GM21447 (cell line): ENCODE measurements around the gene GABARAPL2.

ENCODE experiments used
- ATAC-seq: cut with Tn5 transposase; IDR thresholded peaks from one replicate; pipeline ENCODE4 v1.9.1; 2021; ENCODE audit not compliant: unreplicated experiment

The GABARAPL2 gene

DNA sequence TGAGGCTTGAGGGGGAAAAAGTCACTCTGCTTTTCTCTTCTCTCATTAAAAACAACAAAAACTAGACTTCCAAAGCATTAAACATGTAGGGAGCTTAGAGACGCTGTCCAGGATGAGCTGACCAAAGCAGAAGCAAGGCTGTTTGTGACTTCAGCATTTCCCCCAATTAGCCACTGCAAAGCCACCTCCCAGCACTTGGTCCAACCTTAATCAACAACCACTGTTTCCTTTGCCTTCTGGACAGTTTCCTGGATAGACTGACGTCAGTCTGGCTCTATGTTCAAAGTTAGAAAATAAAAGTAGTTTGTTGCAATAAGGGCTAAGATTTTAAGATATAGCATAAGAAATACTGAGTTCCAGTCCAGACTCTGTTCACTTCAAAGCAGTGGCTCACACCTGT is 13.2 kb upstream of the GABARAPL2 start:
- ATAC-seq, result no peak

DNA sequence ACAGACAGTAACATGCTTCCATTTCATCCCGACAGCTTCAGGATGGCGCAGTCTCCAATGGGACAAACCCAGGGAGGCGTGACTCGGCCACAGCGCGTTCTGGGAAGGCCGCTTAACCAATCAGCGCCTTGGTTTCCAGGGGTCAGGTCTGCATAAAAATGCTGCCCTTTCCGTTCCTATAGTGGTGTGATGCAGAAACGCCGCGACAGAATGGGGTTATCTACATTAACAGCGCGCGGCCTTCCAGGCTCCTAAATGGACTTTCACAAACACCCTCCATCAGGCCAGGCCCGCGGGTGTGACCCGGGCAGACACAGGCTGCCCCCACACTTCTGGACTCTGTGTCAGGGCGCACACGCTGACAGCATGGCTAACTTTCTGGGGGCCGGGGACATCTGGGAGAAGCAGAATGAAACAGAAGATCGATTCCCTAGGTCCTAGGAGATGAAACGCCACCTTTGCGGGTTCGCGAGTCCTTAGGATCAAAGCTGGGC is 10.9 kb upstream of the GABARAPL2 start:
- ATAC-seq, result peak; percentile 37

DNA sequence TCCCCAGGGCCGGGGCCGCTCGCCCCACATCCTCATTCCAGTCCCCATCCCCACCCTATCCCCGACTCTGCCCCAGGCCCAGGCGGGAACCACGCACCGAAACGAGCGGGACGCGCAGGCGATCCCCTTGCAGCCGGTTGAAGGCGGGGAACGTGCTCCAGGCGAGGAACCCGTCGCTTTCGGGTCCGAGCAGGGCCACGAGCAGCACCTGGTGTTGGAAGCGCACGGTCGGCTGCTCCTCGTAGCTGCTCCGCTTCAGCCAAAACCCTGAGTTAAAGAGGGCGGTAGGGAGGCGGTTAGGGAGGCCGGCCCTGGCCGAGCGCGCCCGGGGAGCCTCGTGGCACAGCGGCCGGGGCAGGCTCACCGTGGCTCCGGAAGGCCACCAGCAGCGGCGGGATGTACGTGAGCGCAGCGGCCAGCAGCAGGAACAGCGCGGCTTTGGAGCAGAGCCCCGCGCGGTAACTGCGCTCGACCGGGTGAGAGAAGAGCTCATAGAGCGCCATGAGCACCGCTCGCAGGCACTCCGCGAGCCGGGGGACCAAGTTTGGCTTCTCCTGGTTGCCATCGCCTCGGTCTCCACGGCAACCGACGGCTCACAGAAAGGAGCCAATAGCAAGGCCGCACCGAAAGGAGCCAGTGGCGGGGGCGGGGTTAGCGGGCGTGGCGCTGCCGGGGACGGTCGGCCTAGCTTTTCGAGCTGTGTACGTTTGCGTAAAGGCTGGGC is 10.3 kb upstream of the GABARAPL2 start, which contains the start of gene TMEM231:
Gene TMEM231 (minus strand): TSS at position 546 of the 724 bp plus-strand sequence. CDS start 43 bp downstream, at position 503.
- peak; percentile 96 for ATAC-seq

DNA sequence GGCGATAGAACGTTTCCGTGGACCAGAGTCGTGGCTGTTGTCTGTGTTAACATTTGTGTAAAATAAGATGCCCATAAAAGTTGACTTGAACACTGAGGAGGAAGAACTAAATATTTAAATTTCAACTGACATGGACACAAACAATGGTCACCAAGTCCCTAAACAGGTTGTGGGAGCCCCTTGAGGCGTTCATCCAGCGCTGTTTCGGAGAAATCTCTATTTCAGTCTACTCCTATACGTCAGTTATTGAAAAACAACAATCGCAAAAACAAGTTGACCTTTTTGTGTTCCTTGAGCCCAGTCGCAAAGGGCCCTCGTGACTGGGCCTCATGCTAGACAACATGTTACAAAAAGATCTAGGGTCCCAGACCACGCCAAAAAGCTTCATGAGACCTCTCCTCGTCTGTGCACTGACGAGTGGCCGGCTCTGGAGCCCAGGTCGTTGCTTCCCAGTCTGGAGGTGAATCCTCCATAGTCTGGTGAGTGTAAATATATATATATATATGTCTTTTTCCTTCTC is 9.7 kb upstream of the GABARAPL2 start:
- ATAC-seq, result no peak

DNA sequence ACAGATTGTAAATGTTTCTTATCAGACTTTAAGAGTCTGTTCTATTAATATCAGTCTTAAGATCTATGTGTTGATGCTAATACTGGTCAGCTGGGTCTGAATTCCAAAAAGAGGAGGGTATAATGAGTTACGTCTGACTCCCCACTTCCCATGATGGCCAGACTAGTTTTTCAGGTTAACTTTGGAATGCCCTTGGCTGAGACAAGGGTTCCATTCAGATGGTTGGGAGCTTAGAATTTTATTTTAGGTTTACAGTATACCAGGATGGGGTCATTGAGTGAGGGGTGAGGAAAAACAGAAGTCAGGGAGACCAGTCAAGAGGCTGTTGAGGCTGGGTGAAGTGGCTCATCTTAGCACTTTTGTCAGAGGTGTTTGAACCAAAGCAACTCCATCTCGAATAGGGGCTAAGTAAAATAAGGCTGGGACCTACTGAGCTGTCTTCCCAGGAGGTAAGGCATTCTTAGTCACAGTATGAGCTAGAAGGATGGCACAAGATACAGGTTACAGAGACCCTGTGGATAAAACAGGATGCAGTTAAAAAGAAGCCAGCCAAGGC is 7.3 kb upstream of the GABARAPL2 start:
- ATAC-seq, result no peak

DNA sequence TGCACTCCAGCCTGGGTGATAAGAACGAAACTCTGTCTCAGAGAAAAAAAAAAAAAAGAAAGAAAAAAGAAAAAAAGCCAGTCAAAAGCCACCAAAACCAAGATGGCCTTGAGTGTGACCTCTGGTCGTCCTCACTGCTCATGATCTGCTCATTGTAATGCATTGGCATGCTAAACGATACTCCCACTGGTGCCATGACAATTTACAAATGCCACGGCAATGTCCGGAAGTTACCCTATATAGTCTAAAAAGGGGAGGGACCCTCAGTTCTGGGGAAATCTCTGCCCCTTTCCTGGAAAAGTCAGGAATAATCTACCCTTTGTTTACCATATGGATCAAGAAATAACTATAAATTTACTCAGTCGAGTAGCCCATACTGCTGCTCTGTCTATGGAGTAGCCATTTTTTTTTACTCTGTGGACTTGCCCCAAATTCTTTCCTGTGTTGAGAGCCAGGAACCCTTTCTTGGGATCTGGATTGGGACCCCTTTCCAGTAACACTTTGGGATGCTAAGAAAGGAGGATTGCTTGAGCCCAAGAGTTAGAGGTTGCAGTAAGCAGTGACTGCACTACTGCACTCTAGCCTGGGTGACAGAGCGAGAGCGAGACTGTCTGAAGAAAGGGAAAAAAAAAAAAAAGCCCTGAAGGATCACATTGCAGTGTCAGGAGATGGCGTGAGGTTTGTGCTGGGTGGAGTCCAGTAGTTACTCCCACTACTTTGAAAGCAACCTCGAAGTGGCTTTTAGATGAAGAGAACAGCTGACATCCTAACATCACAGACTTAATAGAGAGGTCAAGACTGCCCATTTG is 6.4 kb upstream of the GABARAPL2 start:
- no peak for ATAC-seq

DNA sequence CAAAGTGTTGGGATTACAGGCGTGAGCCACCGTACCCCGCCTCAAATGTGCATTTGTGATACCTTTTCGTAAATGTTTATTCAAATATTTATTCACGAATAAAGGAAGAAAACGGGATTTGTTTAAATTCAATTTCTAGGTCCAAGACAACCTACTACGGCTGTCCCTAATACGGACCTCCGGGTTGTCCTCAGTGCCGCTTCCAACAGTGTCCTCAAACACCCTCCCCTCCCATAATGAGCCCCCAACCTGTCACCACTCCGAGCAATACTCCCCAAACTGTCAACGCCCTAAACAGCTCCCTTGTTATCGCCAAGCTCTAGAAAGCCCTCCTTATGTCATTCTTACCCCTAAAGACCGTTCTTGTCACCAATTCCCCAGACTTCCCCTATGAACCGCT is 539 bp upstream of the GABARAPL2 start:
- ATAC-seq, result peak; percentile 15

DNA sequence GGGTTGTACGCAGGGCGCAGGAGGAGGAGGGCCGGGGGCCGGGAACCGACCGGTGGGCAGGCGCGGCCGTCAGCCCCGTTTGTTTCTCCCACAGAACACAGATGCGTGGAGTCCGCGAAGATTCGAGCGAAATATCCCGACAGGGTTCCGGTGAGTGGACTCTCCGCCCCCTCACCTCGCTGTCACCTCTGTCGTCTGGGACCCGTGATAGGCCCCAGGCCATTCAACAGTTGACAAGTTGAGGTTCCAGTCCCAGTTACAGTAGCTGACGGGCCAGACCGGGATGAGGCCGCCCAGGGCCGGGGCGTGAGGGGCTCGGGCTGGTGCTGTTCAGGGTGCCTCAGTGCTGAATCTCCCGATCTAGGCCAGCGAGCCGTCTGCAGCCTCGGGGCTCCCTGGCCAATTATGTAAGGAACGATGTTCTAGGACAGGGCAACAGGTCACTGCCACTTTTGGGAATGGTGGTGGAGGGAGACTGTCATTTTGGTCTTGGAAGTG is 628 bp downstream of the GABARAPL2 start:
- ATAC-seq, result no peak

DNA sequence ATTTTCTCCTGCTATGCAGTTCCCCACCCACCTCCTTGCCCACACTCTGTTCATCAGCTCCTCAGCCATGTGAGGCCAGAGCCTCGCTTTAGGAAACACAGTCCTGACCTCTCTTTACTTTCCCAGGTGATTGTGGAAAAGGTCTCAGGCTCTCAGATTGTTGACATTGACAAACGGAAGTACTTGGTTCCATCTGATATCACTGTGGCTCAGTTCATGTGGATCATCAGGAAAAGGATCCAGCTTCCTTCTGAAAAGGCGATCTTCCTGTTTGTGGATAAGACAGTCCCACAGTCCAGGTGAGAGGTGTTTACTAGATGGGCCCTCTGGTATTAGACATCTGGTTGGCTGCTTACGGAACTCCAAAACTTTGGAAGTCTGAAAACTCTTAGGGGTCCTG is 1.7 kb downstream of the GABARAPL2 start:
- no peak for ATAC-seq

DNA sequence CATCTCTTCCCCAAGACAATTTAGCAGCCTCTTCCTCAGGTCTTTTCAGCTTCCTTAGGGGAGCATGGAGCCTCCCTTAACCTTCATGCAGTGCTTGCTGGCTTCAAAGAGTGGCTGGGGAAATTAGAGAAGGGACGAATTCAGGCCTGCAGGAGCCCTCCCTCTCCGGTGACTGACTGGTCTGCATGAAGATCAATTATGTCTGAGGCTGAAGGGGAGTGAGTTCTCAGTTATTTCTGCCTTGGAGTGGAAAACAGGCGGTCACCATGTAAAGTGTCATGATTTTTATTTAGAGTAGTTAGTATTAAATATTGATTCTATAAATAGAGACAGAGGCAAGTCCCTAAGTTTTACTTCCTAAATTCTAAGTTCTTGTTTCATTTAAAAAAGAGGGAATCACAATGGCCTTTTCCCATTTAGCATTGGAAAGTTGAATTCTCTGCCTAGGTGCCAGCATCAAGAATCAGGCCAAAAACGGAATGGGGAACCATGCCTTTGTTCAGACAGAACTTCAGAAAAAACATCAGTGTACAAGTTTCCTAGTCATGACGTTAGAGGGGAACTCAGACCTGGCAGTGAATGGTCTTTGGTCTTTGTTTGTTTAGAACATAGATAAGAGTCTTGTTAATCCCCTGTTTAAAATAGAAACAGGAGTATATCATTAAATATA is 4.4 kb downstream of the GABARAPL2 start:
- no peak for ATAC-seq

DNA sequence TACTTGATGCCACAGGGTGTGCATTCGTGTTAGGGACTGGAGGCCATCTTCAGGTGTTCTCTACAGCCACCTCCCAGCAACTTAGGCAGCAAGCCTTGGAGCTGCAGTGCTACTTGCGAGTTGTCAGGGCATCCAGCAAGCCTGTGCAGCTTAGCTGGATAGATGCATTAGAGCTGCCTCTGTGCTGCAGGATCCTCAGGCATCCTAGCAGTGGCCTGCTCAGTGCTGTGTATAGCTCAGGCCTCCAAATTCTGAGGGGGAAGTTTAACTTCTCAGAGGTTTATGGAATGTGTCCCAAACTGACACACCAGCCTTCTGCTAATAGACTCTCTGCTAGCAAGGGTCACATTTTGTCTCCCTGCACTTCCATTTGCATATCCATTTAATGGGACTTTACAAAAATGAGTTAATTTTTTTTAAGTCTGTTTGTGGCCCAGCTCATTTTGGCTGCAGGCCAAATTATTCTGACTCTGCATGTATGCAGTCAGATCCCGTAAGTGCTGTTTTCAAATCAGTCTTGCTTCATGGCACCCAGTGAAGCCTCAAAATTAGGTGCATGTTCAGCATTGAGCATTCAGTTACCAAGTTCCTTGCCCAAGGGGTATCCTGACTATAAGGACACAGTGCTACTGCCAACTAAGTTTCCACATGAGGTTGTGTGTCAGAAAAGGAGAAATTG is 6.8 kb downstream of the GABARAPL2 start:
- ATAC-seq, result no peak

DNA sequence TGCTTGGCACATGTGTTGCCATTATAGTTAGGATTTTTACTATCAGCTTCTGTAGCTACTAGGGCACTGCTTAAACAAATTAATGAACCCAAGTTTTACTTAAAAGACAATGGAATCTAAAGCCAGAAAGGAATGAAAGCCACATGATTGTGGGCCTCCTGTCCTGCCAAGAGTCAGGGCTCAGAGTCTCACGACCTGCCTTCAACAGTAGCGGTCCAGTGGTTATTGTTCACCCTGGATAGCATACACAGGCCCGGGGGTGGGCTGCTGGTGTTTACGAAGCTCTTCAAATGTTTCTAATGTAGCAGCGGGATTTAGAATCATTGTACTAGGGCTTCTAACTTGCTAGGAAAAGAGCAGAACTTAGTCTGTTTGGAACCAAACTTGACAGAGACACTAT is 7.8 kb downstream of the GABARAPL2 start:
- no peak for ATAC-seq

DNA sequence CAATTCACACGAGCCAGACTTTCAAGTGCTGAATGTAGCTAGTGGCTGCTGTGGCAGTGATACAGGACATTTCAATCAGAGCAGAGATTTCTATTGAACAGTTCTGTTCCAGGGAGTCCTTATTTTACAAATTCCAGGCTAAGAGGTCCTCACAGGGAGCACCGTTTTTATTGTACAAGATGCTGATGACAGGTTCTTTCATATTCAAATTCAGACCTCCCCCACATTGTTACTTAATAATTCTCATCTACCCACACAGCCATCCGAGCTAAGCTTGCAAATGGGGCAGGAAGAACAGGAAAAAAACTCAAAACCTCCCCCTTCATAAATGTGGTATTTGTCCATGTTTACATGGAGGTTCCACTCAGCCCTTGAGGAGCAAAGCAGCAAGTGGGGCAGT is 9.8 kb downstream of the GABARAPL2 start:
- no peak for ATAC-seq

DNA sequence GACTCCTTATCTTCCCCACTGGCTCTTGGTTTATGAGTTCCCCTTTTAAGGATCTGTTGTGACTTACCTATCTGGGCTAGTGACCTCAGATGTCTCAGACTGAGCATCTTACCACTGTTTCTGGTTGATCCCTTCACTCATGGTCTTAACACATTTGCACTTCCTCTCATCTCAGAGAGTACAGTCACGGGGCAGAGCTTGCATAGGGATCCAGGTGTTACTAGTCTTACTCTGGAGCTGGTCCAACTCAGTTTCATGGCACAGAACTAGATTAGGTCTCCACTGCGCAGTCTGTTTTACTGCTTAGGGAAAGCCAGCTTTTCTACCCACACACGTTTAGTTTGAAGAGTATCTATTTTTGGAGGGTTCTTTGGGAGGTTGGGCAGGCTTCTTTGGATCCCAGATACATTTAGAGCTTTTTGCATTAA is 10.2 kb downstream of the GABARAPL2 start:
- peak; percentile 64 for ATAC-seq

DNA sequence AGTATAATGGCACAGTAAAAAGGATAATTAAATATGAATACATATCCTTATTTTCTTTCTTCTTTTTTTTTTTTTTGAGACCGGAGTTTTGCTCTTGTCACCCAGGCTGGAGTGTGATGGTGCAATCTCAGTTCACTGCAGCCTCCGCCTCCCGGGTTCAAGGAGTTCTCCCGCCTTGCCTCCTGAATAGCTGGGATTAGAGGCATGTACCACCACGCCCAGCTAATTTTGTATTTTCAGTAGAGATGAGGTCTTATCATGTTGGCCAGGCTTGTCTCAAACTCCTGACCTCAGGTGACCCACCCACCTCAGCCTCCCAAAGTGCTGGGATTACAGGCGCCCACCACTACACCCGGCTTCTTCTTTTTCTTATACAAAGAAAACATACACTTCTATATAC is 12.0 kb downstream of the GABARAPL2 start:
- ATAC-seq, result no peak

DNA sequence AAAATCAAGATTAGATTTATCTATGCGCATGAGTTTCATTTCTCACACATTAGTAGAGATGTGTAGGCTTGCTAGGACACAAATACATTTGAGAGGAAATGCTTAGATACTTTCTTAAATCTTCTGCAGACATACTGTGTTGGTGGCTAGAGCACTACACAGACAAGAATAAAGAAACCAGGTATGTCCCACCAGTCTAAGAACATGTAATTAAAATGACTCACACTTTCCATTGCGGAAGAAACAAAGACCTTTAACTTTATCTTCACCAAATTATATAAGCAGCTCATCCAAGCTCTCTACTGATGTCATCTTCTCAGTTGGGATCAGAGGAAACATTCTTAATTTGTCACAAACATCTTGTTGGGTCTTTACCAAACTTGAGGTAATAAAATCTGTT is 12.5 kb downstream of the GABARAPL2 start:
- no peak for ATAC-seq

DNA sequence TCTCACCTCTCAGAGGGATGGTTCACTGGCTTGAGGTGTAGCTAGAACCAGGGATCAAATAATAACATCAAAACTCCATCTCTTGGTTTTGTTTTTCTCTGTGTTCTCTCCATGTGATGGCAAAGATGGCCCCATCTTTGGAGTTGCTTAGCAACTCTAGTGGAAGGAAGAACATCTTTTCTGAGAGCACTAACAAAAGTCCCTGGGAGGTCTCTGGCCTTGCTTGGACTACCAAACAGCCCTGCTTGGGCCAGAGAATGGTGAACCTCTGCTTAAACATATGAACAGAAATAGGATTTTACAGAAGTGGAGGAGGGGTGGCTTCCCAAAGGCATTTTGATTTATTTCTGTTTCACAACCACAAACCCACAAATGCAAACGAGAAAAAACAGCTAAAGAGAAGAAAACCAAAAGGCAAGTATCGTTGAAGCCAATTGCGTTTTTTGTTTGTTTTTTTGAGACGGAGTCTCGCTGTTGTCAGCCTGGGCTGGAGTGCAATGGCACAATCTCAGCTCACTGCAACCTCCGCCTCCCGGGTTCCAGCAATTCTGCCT is 13.2 kb downstream of the GABARAPL2 start:
- ATAC-seq, result no peak

DNA sequence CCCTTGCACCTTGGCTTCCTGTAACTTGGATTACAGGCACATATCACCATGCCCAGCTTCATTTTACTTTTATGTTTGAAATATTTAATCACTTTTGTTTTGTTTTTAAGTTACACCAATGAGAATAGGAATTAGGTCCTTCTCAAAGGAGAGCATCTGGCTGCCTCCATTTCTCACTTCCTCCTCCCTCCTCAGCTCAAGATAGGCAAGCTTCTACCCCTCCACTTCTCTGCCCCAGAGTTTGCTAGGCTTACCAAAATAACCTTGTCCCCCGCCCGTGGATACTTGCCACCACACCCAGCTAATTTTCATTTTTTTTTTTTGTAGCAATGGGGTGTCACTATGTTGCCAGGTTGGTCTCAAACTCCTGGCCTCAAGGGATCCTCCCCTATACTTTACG is 17.9 kb downstream of the GABARAPL2 start:
- peak; percentile 62 for ATAC-seq

DNA sequence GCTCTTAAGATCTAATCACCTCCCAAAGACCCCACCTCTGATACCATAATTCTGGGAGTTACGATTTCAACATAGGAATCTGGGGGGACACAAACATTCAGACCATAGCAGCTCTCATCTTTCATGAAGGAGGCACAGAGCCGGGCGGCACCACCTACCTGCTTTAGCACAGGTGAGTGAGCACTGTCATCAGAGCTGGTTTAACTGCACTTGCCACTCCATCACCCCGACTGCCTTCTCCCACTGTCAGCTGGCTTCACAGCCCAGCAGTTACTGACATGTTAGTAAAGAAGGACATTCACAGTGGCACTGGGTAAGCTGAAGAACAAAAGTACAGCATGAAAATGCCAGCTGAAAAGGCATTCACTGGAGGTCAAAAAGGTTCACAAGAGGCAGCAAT is 22.5 kb downstream of the GABARAPL2 start:
- ATAC-seq, result no peak

DNA sequence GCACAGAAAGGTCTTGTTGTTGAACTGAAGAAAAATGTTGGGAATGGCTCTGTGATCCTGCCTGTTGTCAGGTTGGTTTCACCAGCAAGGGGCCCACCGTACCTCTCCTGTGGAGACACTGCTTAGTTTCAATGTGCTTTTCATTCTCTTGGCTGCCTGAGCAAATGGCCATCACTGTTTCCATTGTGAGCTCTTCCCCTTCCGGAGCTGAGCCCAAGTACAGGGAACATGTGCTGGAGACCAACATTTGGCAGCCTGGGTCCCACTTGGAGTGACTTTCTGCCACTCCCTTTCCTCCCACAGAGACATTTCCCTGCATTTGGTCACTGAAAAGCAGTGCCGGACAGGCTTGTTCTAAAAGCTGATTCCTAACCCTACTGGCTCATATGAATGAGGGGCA is 23.1 kb downstream of the GABARAPL2 start:
- no peak for ATAC-seq
